Ectodermal cell (in vitro differentiated cells): Measurements from ENCODE around the gene KHDRBS2.

Experiments used
- H3K27ac ChIP-seq: 2 replicates; pipeline ENCODE4 v1.7.0; 2013; ENCODE audit warnings: mild to moderate bottlenecking, low read depth, low read length; ENCODE audit not compliant: insufficient read depth, poor library complexity, severe bottlenecking
- H3K27me3 ChIP-seq: 2 replicates; pipeline ENCODE4 v1.7.0; 2013; ENCODE audit warnings: mild to moderate bottlenecking, low read length; ENCODE audit not compliant: insufficient read depth, control insufficient read depth, poor library complexity, severe bottlenecking
- H3K36me3 ChIP-seq: one replicate; pipeline ENCODE4 v1.7.0; 2013; ENCODE audit warnings: low read length; ENCODE audit not compliant: control insufficient read depth, insufficient read depth
- H3K4me1 ChIP-seq: one replicate; pipeline ENCODE4 v1.7.0; 2013; ENCODE audit warnings: low read length; ENCODE audit not compliant: control insufficient read depth, insufficient read depth
- H3K4me3 ChIP-seq: 2 replicates; pipeline ENCODE4 v1.7.0; 2013; ENCODE audit warnings: low read depth, low read length, control low read depth; ENCODE audit not compliant: insufficient read depth
- H3K9me3 ChIP-seq: 2 replicates; pipeline ENCODE4 v1.7.0; 2013; ENCODE audit warnings: mild to moderate bottlenecking, low read length, moderate library complexity; ENCODE audit not compliant: control insufficient read depth
- WGBS, 2 experiments: methylation state at CpG; one replicate each; pipeline ENCODE4 v1.1.7; 2013; ENCODE audit warnings: missing lambda C conversion rate in 2 of 2; 5-methylcytosine and 5-hydroxymethylcytosine counted together

Gene KHDRBS2

DNA sequence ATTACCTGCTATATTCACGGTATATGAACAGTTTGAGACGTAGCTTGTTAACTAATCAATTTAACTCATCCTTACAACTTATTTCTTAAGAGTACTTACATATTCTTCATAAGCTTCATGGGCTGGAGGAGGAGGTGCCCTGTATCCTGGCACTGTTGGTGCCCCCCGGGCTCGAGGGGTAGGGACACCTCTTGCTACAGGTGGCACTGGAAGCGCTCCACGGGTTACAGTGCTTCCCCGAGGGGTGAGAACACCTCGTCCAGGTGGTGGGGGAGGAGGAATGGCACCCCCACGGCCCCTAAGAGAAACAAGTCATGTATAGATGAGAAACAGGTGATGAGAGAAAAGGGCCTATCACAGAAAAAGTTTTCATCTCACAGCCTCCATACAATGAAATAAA is 391.5 kb downstream of the KHDRBS2 start:
- Histone ChIP-seq H3K9me3 (no peaks in the 10 kb centered on the region), H3K4me1 (no peaks in the 10 kb centered on the region), H3K27me3 (no peaks in the 10 kb centered on the region), H3K4me3 (no peak overlapping the region), H3K27ac (no peak overlapping the region), H3K36me3 (no peaks in the 10 kb centered on the region)
- 95 to 97% methylated on average over 9 of the region's 9 CpGs for WGBS, 2 experiments

DNA sequence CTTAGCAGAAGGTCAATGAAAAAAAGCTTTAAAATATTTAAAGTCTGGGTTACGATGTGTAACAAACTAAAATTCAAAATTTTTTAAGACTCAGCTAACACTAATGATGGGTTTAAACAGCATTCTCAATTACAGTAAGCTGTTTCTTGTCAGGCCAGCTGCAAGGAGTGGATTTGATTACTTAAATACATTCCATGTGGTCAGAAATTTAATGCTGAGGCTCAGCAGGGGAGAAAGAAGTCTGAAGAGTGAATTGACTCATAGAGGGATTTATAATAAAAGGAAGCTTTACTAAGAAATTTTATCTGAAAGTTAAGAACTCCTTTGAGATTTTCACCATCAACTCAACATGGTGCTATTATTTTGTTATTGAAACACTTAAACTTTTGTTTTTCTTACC is 398.6 kb downstream of the KHDRBS2 start:
- WGBS, 2 experiments, result 88% methylated on average over 1 of the region's 1 CpG; no CpG with 5 or more reads in 1 of the 2 experiments
- no peak overlapping the region for H3K27ac ChIP-seq
- no peaks in the 10 kb centered on the region for H3K9me3 ChIP-seq
- no peaks in the 10 kb centered on the region for H3K4me1 ChIP-seq
- no peaks in the 10 kb centered on the region for H3K36me3 ChIP-seq
- no peaks in the 10 kb centered on the region for H3K27me3 ChIP-seq
- H3K4me3 ChIP-seq, result no peak overlapping the region

DNA sequence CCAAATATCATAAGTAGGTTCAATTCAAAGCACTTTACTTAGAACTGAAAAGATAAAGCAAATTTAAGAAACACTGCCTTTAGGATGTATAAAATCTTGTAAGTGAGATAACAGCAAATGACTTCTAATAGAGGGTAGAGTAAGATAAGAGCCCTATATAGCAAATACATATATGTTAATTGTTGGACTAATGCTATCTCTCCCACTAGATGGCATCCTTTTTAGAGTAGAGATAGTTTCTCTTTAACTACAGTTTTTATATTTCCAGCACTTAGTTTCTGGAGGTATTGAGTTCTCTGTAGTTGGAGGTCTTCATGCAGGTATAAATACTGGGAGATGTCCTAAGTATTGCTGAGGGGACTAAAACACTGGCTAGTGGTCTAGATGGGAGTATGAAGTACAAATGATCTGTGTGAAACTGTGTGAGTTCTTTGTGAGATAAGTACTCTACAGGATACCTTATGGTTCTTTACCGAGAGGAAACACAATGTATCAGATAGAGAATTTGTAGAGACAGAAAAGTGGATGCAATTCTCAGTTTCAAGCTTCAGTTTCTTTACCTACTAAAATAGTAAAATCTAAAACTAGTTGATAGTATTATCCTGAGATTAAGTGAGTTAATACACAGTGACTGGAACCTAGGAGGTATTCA is 399.3 kb downstream of the KHDRBS2 start:
- WGBS, 2 experiments, result 44% methylated on average over 1 of the region's 1 CpG; no CpG with 5 or more reads in 1 of the 2 experiments
- H3K27me3 ChIP-seq, result no peaks in the 10 kb centered on the region
- H3K36me3 ChIP-seq, result no peaks in the 10 kb centered on the region
- no peak overlapping the region for H3K27ac ChIP-seq
- no peaks in the 10 kb centered on the region for H3K9me3 ChIP-seq
- H3K4me1 ChIP-seq, result no peaks in the 10 kb centered on the region
- no peak overlapping the region for H3K4me3 ChIP-seq

DNA sequence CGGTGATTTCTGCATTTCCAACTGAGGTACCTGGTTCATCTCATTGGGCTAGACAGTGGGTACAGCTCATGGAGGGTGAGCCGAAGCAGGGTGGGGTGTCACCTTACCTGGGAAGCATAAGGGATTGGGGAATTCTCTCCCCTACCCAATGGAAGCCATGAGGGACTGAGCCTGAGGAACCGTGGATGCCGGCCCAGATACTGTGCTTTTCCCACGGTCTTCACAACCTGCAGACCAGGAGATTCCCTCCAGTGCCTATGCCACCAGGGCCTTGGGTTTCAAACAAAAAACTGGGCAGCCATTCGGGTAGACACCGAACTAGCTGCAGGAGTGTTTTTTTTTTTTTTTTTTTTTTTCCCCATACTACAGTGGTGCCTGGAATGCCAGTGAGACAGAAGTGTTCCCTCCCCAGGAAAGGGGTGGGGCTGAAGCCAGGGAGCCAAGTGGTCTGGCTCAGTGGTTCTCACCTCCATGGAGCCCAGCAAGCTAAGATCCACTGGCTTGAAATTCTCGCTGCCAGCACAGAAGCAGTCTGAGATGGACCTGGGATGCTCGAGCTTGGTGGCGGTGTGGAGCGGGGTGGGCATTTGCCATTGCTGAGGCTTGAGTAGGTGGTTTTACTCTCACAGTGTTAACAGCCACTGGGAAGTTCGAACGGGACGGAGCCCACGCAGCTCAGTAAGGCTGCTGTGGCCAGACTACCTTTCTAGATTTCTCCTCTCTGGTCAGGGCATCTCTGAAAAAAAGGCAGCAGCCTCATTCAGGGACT is 416.2 kb downstream of the KHDRBS2 start:
- no peaks in the 10 kb centered on the region for H3K27me3 ChIP-seq
- no peak overlapping the region for H3K27ac ChIP-seq
- no peaks in the 10 kb centered on the region for H3K36me3 ChIP-seq
- 89 to 90% methylated on average over 15 of the region's 15 CpGs for WGBS, 2 experiments
- H3K9me3 ChIP-seq, result no peaks in the 10 kb centered on the region
- H3K4me3 ChIP-seq, result no peak overlapping the region
- no peaks in the 10 kb centered on the region for H3K4me1 ChIP-seq

DNA sequence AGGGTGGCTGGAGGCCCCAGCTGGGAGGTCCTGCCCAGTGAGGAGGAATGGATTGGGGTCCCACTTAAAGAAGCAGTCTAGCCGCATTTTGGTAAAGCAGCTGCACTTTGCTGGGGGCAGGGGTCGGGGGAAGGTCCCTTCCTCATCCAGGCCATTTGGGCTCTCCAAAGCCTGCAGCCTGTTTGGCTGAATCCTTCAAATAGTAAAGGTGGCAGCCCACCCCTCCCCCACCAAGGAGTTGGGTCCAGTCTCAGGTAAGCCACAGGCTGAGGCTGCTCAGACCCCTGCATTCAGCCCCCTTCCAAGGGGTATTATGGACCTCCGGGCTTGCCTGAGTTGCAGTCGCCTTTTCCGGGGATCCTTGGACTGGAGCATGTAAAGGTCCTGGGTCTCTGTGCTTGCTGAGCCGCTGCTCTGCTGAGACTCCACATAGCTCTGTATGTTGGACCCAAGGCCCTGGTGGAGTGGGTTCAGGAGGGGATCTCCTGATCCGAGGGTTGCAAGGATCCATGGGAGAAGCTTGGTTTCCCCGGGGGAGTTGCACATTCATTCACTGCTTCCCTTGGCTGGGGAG is 417.4 kb downstream of the KHDRBS2 start:
- 95% methylated on average over 8 of the region's 8 CpGs for WGBS, 2 experiments
- no peaks in the 10 kb centered on the region for H3K36me3 ChIP-seq
- H3K27ac ChIP-seq, result no peak overlapping the region
- no peak overlapping the region for H3K4me3 ChIP-seq
- H3K4me1 ChIP-seq, result no peaks in the 10 kb centered on the region
- H3K27me3 ChIP-seq, result no peaks in the 10 kb centered on the region
- no peaks in the 10 kb centered on the region for H3K9me3 ChIP-seq

DNA sequence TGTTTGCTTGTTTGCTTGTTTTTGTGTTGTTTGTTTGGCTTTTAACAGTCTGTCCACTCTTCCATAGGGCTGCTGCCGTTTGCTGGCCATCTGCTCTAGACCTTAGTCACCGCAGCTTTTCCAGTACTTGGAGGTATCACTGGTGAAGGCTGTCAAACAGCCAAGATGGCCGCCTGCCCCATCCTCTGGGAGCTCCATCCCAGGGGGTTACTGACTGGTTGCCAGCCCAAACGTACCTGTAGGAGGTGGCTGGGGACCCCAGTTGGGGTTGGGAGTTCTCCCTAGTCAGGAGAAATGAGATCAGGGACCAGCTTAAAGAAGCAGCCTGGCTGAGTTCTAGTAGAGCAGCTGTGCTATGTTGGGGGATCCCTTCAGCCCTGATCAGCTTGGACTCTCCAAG is 418.4 kb downstream of the KHDRBS2 start:
- no peaks in the 10 kb centered on the region for H3K27me3 ChIP-seq
- no peaks in the 10 kb centered on the region for H3K4me1 ChIP-seq
- 96 to 97% methylated on average over 4 of the region's 4 CpGs for WGBS, 2 experiments
- H3K36me3 ChIP-seq, result no peaks in the 10 kb centered on the region
- no peaks in the 10 kb centered on the region for H3K9me3 ChIP-seq
- no peak overlapping the region for H3K27ac ChIP-seq
- H3K4me3 ChIP-seq, result no peak overlapping the region

DNA sequence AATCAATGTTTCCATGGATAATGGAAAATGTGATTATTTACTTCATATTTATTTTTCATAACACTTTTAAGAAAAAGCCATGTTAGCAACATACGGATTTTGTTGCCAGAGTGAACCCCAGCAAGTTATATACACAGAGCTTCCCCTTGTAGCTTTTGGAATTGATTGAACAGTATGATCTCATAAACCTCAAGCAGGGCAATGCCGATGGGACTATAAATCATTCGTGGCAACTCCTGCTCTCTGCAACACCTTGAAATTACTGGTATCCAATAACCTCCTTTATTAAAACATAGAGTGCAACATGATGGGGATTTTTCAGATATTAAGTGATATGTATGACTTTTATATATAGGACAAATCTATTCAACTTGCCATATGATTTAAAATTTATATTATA is 428.5 kb downstream of the KHDRBS2 start:
- no peaks in the 10 kb centered on the region for H3K9me3 ChIP-seq
- no peaks in the 10 kb centered on the region for H3K4me1 ChIP-seq
- H3K27me3 ChIP-seq, result no peaks in the 10 kb centered on the region
- H3K27ac ChIP-seq, result no peak overlapping the region
- 95 to 100% methylated on average over 2 to 3 of the region's 3 CpGs for WGBS, 2 experiments
- H3K36me3 ChIP-seq, result no peaks in the 10 kb centered on the region
- no peak overlapping the region for H3K4me3 ChIP-seq

DNA sequence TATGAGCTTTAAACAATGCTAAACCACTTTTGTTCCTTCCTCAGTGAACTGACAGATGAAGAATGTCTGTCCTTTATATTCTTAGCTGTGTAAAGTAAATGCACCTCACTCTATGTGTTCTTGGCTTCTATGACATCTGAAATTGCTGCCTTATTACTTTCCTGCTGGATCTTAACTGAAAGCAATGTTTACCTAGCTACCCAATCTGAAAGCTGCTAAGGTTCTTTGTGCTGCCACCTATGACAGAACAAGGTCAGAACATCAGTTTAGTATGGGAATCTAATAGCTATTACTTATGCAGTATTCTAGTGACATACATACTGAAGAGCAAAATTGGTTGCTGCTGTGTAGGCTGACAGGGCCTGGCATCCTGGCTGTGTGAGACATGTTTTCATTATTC is 444.1 kb downstream of the KHDRBS2 start:
- Histone ChIP-seq H3K27me3 (no peaks in the 10 kb centered on the region), H3K27ac (no peak overlapping the region), H3K4me1 (no peaks in the 10 kb centered on the region), H3K4me3 (no peak overlapping the region), H3K9me3 (no peaks in the 10 kb centered on the region), H3K36me3 (no peaks in the 10 kb centered on the region)

DNA sequence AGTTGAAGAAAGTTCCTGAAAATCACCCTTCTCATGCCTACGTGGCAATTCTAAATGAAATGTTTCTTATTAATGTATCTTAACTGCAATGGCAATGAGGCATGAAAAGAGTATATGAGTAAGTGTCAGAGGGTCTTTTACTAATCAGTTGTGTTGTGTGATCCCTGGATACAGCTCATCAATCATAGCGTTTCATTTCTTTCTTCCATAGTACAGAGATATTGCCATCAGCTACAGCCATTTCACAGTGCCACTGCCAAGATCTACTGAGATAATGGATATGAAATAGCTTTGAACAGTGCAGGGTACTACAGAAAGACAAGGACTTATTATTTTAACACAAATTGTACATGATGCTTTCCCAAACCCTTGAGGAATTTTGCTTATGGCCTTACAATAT is 450.8 kb downstream of the KHDRBS2 start:
- Histone ChIP-seq H3K4me3 (no peak overlapping the region), H3K27ac (no peak overlapping the region)
- WGBS, 2 experiments, result 97 to 100% methylated on average over 1 to 2 of the region's 2 CpGs

DNA sequence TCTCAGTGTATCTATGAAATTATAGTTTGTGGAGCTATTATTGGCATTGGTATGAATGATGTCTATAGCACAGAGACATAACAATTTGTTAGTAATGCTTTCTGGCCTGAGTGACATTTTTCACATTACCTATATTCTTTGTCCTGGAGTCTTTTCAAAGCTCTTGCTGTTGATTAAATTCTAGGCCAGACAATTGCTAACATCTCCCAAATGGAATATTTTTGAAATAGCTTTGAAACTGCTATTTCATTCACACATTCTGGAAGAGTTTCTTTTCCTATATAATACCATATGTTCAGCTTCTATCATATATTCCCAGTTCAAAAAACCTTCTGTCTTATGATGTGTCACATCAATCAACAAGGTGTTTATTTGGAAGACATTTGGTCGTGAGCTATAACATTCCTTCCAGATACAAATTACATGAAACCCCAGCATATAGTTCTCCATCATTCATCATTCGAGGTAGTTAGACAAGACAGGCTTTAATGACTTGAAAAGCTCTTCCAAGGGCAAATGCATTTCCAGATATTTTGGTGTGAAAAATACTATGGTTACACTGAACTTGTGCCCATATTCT is 452.8 kb downstream of the KHDRBS2 start:
- 98 to 100% methylated on average over 1 to 2 of the region's 2 CpGs for WGBS, 2 experiments
- Histone ChIP-seq H3K36me3 (no peaks in the 10 kb centered on the region), H3K4me1 (no peaks in the 10 kb centered on the region), H3K27me3 (no peaks in the 10 kb centered on the region), H3K9me3 (no peaks in the 10 kb centered on the region), H3K27ac (no peak overlapping the region), H3K4me3 (no peak overlapping the region)

More for the DNA sequence above, 450.8 kb downstream of the KHDRBS2 start:
- no peaks in the 10 kb centered on the region for H3K4me1 ChIP-seq
- no peaks in the 10 kb centered on the region for H3K36me3 ChIP-seq
- H3K27me3 ChIP-seq, result no peaks in the 10 kb centered on the region
- no peaks in the 10 kb centered on the region for H3K9me3 ChIP-seq
